ENCODE measurements around the gene TAOK1.
"Not testable (repeated sequence)": the region's sequence is repeated elsewhere in the genome, so short reads cannot be mapped to it uniquely, and the experiment has no call there.

Gene TAOK1

DNA sequence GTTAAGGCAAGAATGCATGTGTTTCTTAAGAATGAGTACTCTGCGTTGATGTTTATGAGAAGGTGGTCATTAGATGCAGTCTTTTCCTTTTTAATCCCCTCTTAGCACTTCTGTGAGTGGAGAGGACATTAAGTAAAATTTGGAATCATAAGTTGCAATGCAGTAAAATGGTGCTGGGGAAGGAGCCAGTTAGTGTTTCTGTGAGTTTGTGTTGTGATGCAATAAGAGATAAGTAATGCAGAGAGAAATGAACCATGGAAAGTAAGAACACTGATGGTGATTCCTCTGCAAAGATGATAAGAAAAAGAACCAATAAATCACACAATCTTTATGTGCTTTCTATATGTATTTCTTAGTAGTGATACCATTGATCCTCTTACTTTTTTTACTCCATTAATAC, 156.7 kb downstream of the TAOK1 start:
- POLR2A ChIA-PET: no interaction called here
- H3K4me3 ChIP-seq (ENCODE audit: low read depth, low read length): no peak overlapping the region
- TF ChIP-seq, protein P1, sequence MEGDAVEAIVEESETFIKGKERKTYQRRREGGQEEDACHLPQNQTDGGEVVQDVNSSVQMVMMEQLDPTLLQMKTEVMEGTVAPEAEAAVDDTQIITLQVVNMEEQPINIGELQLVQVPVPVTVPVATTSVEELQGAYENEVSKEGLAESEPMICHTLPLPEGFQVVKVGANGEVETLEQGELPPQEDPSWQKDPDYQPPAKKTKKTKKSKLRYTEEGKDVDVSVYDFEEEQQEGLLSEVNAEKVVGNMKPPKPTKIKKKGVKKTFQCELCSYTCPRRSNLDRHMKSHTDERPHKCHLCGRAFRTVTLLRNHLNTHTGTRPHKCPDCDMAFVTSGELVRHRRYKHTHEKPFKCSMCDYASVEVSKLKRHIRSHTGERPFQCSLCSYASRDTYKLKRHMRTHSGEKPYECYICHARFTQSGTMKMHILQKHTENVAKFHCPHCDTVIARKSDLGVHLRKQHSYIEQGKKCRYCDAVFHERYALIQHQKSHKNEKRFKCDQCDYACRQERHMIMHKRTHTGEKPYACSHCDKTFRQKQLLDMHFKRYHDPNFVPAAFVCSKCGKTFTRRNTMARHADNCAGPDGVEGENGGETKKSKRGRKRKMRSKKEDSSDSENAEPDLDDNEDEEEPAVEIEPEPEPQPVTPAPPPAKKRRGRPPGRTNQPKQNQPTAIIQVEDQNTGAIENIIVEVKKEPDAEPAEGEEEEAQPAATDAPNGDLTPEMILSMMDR (IDR thresholded peaks at IDR 0.05; ENCODE audit: insufficient read depth, low read length, missing control alignments): no peak
- no peak for DNase-seq (ENCODE audit: low read depth, low spot score)
- CTCF ChIA-PET: interaction anchor here (4.6 kb wide), 1 partner anchor 9 kb away, joined by 20 read pairs; no protein-coding TSS in a partner anchor

DNA sequence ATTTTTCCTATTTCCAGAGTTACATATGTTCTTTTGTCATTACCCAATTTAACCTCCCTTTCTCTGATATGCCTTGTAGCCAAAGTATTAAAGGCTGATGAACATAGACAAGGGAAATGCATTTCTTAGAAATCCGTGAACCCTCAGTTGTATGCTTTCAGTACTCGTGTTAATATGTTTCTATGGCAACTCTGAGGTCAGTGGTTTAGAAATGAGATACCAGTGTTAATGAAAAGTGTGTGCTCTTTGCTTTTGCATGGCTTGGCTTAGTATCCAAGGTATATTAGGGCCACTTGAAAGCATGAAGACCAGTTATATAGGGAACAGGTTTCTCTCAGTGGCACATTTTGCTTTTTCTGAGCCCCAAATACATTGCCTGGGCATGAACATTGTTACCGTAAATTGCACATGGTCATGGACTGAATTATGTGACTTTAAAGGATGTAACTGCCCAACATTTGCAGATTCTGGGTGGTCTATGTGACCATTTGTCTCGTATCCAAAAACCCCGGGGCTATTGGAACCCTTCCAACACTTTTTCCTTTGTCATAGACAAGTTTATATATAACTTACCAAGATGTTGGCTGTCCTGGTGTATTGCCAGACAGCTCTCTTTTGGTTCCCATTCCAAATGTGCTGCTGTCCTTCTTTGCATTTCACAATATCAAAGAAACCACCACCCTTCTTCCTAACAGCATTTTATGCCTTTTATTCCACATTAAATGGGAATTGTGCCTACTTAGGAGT, 159.2 kb downstream of the TAOK1 start:
- ChIA-PET POLR2A (no interaction called here), CTCF (interaction anchor here (2.0 to 4.6 kb wide), 3 partner anchors 12 to 180 kb away, joined by 11 to 20 read pairs (median 11); no protein-coding TSS in a partner anchor)
- no peak for DNase-seq (ENCODE audit: low read depth, low spot score)
- TF ChIP-seq, protein P1 (IDR thresholded peaks at IDR 0.05; ENCODE audit: insufficient read depth, low read length, missing control alignments): no peak
- no peak overlapping the region for H3K4me3 ChIP-seq (ENCODE audit: low read depth, low read length)

DNA sequence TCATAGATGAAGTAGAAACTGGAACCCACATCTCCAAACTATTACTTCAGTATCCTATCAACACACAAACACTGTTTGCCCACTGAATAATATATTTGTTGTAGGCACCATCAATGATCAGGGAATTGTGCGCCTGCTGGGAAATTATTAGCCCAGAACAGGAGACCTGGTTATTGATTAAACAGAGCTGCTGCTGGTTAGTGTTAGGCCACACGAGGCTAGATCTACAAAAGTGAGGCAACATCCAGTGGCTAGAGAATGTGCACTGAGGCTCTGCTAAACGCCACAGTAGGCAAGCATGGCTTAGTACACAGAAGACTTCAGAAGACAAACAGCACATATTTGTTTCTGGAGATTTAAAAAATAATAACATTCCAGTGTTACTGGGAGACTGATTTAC, 165.7 kb downstream of the TAOK1 start:
- CTCF ChIA-PET: interaction anchor here (1.3 to 3.3 kb wide), 6 partner anchors 11 to 186 kb away, joined by 3 to 15 read pairs (median 6); partner anchors contain the start of gene ABHD15

DNA sequence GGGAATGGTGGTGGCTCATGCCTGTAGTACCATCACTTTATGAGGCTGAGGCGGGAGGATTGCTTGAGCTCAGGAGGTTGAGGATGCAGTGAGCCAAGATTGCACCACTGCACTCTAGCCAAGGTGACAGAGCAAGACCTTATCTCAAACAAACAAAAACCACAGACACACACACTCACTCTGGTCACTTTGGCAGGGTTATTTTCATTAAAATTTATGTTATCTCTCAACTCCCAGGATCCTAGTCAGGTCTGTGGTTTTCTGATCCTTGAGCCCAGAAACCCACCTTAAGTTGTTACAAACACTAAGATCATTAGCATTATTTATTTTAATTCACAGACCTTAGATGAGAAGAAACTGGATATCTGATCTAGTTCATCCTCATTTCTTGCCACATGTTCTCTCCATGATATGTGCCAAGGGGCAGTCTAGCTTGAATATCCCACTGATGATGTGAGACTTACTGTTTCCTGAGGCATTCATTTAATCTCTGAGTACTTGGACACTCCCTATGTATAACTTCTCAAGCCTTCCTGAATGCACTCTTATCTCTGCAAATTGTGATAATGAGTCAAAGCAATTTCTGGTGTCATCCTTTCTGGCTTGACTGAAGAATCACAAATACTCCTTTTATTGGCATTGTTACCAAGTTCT, 167.0 kb downstream of the TAOK1 start:
- CTCF ChIA-PET: interaction anchor here (0.6 to 3.3 kb wide), 4 partner anchors 9 to 187 kb away, joined by 3 to 15 read pairs (median 8); partner anchors contain the start of gene ABHD15
- DNase-seq (ENCODE audit: low read depth, low spot score): peak; percentile 28
- TF ChIP-seq, protein P1 (IDR thresholded peaks at IDR 0.05; ENCODE audit: insufficient read depth, low read length, missing control alignments): no peak
- no peak overlapping the region for H3K4me3 ChIP-seq (ENCODE audit: low read depth, low read length)
- POLR2A ChIA-PET: interaction anchor here (1.0 to 1.1 kb wide), 2 partner anchors 10 to 16 kb away, joined by 3 read pairs; partner anchors contain the start of gene ABHD15

More for the DNA sequence above, 165.7 kb downstream of the TAOK1 start:
- no peak for DNase-seq (ENCODE audit: low read depth, low spot score)
- TF ChIP-seq, protein P1 (IDR thresholded peaks at IDR 0.05; ENCODE audit: insufficient read depth, low read length, missing control alignments): no peak
- POLR2A ChIA-PET: no interaction called here
- no peak overlapping the region for H3K4me3 ChIP-seq (ENCODE audit: low read depth, low read length)

DNA sequence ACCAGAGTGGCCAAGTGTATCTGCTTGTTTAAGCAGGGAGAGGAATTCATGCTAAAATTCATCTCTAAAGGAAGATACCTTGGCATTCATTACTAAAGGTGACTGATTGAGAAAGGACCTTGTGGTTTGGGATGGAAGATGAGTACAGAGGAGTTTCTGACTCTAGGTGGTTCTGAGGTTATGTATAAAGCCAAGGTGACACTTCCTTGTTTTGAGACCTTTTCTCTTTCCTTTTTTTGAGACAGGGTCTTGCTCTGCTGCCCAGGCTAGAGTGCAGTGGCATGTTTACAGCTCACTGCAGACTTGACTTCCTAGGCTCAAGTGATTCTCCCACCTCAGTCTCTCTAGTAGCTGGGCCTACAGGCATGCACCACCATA, 167.6 kb downstream of the TAOK1 start:
- TF ChIP-seq, protein P1 (IDR thresholded peaks at IDR 0.05; ENCODE audit: insufficient read depth, low read length, missing control alignments): no peak
- CTCF ChIA-PET: interaction anchor here (0.6 to 3.3 kb wide), 3 partner anchors 9 to 188 kb away, joined by 3 to 15 read pairs (median 10); partner anchors contain the start of gene ABHD15
- POLR2A ChIA-PET: interaction anchor here (1.1 kb wide), 1 partner anchor 9 kb away, joined by 3 read pairs; the partner anchor contains the start of gene ABHD15
- no peak for DNase-seq (ENCODE audit: low read depth, low spot score)
- no peak overlapping the region for H3K4me3 ChIP-seq (ENCODE audit: low read depth, low read length)

DNA sequence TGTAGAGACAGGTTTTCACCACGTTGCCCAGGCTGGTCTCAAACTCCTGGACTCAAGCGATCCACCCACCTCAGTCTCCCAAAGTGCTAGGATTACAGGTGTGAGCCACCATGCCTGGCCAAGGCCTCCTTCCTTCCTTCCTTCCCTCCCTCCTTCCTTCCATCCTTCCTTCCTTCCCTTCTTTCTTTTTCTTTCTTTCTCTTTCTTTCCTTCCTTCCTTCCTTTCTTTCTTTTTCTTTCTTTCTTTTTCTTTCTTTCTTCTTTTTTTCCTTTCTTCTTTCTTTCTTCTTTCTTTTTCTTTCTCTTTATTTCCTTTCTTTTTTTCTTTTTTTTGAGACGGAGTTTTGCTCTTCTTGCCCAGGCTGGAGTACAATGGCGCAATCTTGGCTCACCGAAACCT, 168.0 kb downstream of the TAOK1 start:
- CTCF ChIA-PET: interaction anchor here (0.6 to 3.0 kb wide), 3 partner anchors 9 to 25 kb away, joined by 3 to 15 read pairs (median 4); partner anchors contain the start of gene ABHD15
- POLR2A ChIA-PET: interaction anchor here (1.1 kb wide), 1 partner anchor 9 kb away, joined by 3 read pairs; the partner anchor contains the start of gene ABHD15
- not testable (repeated sequence) for DNase-seq (ENCODE audit: low read depth, low spot score)

More for the DNA sequence above, 168.0 kb downstream of the TAOK1 start:
- H3K4me3 ChIP-seq (ENCODE audit: low read depth, low read length): not testable (repeated sequence)
